G401 (cell line): ENCODE measurements around the gene FOXN4. TPM values are rescaled to one million over a fixed set of nuclear protein-coding genes. Genes with fewer than 3 reads are reported as not detected.

Experiments
- DNase-seq: peaks from one replicate; pipeline ENCODE4 v3.0.0-alpha.2; 2015; ENCODE audit warnings: low spot score
- in situ Hi-C: cut with HindIII; loops from 2 replicates; pipeline ENCODE4 v1.10.0; 2016; ENCODE audit warnings: low sequenced_read_pairs, mixed read lengths
- total RNA-seq: library from RNA; depleted of rRNA; stranded (reverse); fragments of >200 nt; shearing (Covaris generic); gene quantifications from 2 replicates; pipeline ENCODE4 v1.2.3, GENCODE V29; 2014

FOXN4 gene
- total RNA-seq, 1 experiment from 2014 or later: 0.78 TPM

GRCh38 chr12:109264943-109265650 lies 44.0 kb downstream of the FOXN4 start:
- in situ Hi-C loops: no loop called here
- DNase-seq: no peak

GRCh38 chr12:109264095-109264942 lies 44.8 kb downstream of the FOXN4 start:
- in situ Hi-C loops: no loop called here

GRCh38 chr12:109263439-109263838 lies 45.6 kb downstream of the FOXN4 start:
- DNase-seq: no peak
- in situ Hi-C loops: no loop called here

More at GRCh38 chr12:109264095-109264942, 44.8 kb downstream of the FOXN4 start:
- peak; percentile 74 for DNase-seq

- in situ Hi-C loops: no loop called here
- DNase-seq: no peak
These were observed 47.1 kb downstream of the FOXN4 start for GRCh38 chr12:109261939-109262338.

GRCh38 chr12:109261087-109261486 lies 48.0 kb downstream of the FOXN4 start:
- in situ Hi-C loops: no loop called here
- DNase-seq: no peak

- in situ Hi-C loops: no loop called here
- no peak for DNase-seq
These were observed 49.6 kb downstream of the FOXN4 start for GRCh38 chr12:109259545-109259895.

- in situ Hi-C loops: no loop called here
- no peak for DNase-seq
These were observed 50.2 kb downstream of the FOXN4 start for GRCh38 chr12:109258607-109259544.

GRCh38 chr12:109258201-109258600 lies 50.9 kb downstream of the FOXN4 start:
- DNase-seq: no peak
- in situ Hi-C loops: no loop called here

- in situ Hi-C loops: no loop called here
These were observed 53.1 kb downstream of the FOXN4 start for GRCh38 chr12:109256011-109256410.

GRCh38 chr12:109255377-109255776 lies 53.7 kb downstream of the FOXN4 start:
- in situ Hi-C loops: no loop called here
- DNase-seq: no peak

More at GRCh38 chr12:109256011-109256410, 53.1 kb downstream of the FOXN4 start:
- DNase-seq: no peak

GRCh38 chr12:109253913-109254544 lies 55.1 kb downstream of the FOXN4 start:
- in situ Hi-C loops: no loop called here
- DNase-seq: no peak

- in situ Hi-C loops: no loop called here
- no peak for DNase-seq
These were observed 56.3 kb downstream of the FOXN4 start for GRCh38 chr12:109252799-109253198.

GRCh38 chr12:109250523-109250922 lies 58.6 kb downstream of the FOXN4 start:
- no peak for DNase-seq
- in situ Hi-C loops: no loop called here

GRCh38 chr12:109247831-109248654 lies 61.0 kb downstream of the FOXN4 start:
- DNase-seq: no peak
- in situ Hi-C loops: no loop called here

- in situ Hi-C loops: no loop called here
- no peak for DNase-seq
These were observed 62.9 kb downstream of the FOXN4 start for GRCh38 chr12:109246221-109246620.

- in situ Hi-C loops: no loop called here
- no peak for DNase-seq
These were observed 65.0 kb downstream of the FOXN4 start for GRCh38 chr12:109244073-109244472.

GRCh38 chr12:109241936-109242335 lies 67.1 kb downstream of the FOXN4 start:
- DNase-seq: no peak
- in situ Hi-C loops: no loop called here

GRCh38 chr12:109240365-109240764 lies 68.7 kb downstream of the FOXN4 start:
- in situ Hi-C loops: no loop called here
- DNase-seq: no peak
